ENCODE data around the gene STAMBP. TPM values are rescaled to one million over a fixed set of nuclear protein-coding genes. Genes with fewer than 3 reads are reported as not detected.

The STAMBP gene
- total and polyA plus RNA-seq, 8 donors: 9.8 to 24.4 (median 13.2) TPM

DNA sequence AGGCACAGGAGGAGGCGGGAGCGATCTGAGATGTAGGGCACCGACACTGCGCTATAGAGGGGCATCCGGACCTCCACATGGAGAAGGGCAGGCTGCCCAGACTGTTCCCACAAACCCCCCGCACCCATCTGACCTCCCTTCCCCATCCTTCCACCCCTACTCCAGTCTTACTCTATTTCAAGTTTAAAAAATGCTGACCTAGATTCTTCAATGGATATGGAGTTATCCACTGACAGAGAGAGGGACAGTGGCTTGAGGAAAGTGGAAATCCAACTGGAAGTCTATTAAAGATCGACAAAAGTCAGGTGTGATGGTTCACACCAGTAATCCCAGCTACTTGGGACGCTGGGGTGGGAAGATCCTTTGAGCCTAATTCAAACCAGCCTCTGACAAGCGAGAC lies 92.8 kb downstream of the STAMBP start:
- no peak overlapping the region for H3K4me3 ChIP-seq
- no peaks in the 10 kb centered on the region for H3K27me3 ChIP-seq
- 78 to 81% methylated on average over 9 of the region's 9 CpGs for WGBS, 2 donors
- no peak for FAIRE-seq
- DNase-seq: no peak
- no peaks in the 10 kb centered on the region for H3K36me3 ChIP-seq
- ATAC-seq: no peak
- H3K4me1 ChIP-seq: peaks cover 0 to 5% (median 0%) of the 10 kb centered on the region in 3 donors
- H3K9me3 ChIP-seq: no peaks in the 10 kb centered on the region
- TF ChIP-seq, protein P1, sequence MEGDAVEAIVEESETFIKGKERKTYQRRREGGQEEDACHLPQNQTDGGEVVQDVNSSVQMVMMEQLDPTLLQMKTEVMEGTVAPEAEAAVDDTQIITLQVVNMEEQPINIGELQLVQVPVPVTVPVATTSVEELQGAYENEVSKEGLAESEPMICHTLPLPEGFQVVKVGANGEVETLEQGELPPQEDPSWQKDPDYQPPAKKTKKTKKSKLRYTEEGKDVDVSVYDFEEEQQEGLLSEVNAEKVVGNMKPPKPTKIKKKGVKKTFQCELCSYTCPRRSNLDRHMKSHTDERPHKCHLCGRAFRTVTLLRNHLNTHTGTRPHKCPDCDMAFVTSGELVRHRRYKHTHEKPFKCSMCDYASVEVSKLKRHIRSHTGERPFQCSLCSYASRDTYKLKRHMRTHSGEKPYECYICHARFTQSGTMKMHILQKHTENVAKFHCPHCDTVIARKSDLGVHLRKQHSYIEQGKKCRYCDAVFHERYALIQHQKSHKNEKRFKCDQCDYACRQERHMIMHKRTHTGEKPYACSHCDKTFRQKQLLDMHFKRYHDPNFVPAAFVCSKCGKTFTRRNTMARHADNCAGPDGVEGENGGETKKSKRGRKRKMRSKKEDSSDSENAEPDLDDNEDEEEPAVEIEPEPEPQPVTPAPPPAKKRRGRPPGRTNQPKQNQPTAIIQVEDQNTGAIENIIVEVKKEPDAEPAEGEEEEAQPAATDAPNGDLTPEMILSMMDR (IDR thresholded peaks at IDR 0.05): no peak
- intact Hi-C loops (cut with DNase I): no loop called here
- no peak overlapping the region for H3K27ac ChIP-seq

DNA sequence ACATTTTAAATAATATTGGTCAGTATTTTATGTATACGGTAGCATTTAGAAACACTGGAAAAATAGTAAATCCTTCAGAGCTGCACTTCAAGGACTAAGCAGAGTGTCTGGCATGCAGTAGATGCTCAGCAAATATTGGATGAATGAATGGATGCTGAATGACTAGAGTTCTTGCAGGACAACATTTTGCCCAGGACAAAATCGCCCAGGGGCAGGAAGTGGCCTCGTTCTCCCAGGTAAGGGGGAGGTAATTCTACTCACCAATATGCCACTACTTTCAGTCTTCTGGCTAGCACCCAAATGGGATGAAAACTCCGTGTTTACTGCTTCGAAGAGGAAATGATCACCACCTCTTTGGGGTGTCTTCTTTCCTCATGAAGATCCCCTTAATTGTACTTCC lies 93.9 kb downstream of the STAMBP start:
- TF ChIP-seq, protein P1 (IDR thresholded peaks at IDR 0.05): no peak
- WGBS, 2 donors: 35 to 49% methylated on average over 5 of the region's 5 CpGs
- H3K27ac ChIP-seq: no peak overlapping the region
- FAIRE-seq (no peak), ATAC-seq (no peak), DNase-seq (no peak)
- intact Hi-C loops (cut with DNase I): no loop called here
- H3K27me3 ChIP-seq: no peaks in the 10 kb centered on the region
- no peaks in the 10 kb centered on the region for H3K9me3 ChIP-seq
- no peaks in the 10 kb centered on the region for H3K36me3 ChIP-seq
- no peak overlapping the region for H3K4me3 ChIP-seq
- peaks cover 5 to 10% (median 5%) of the 10 kb centered on the region in 3 donors for H3K4me1 ChIP-seq

Other genes with a start within 250 kb of the STAMBP start
- gene NAT8, start 186.5 kb upstream of the STAMBP start, total RNA-seq: not detected
- under 1 TPM in 1 of 2 donors, not detected in 1; 0.09 TPM for gene NAT8, start 186.5 kb upstream of the STAMBP start, polyA plus RNA-seq
- 10 to 100 TPM; 10.1 to 14.6 (median 11.7) TPM for gene TPRKB, start 91.6 kb upstream of the STAMBP start, total RNA-seq
- gene TPRKB, start 91.6 kb upstream of the STAMBP start, polyA plus RNA-seq: 10 to 100 TPM; 30.6 to 31.0 TPM
- 10 to 100 TPM in 1 of 6 donors, 1 to 10 TPM in 5; 4.7 to 12.1 (median 6.8) TPM for gene DUSP11, start 48.9 kb upstream of the STAMBP start, total RNA-seq
- gene DUSP11, start 48.9 kb upstream of the STAMBP start, polyA plus RNA-seq: 10 to 100 TPM in 1 of 2 donors, 1 to 10 TPM in 1; 7.3 to 11.7 TPM
- gene C2orf78, start 44.8 kb upstream of the STAMBP start, total RNA-seq: not detected
- not detected for gene C2orf78, start 44.8 kb upstream of the STAMBP start, polyA plus RNA-seq
- 1 to 10 TPM in 3 of 6 donors, under 1 TPM in 3; 0.28 to 2.2 (median 0.91) TPM for gene ACTG2, start 64.0 kb downstream of the STAMBP start, total RNA-seq
- 10 to 100 TPM in 1 of 2 donors, 1 to 10 TPM in 1; 9.9 to 76.3 TPM for gene ACTG2, start 64.0 kb downstream of the STAMBP start, polyA plus RNA-seq
- 10 to 100 TPM; 13.1 to 19.3 (median 15.2) TPM for gene DGUOK, start 97.9 kb downstream of the STAMBP start, total RNA-seq
- gene DGUOK, start 97.9 kb downstream of the STAMBP start, polyA plus RNA-seq: 10 to 100 TPM; 30.6 to 47.0 TPM
- gene TET3, start 155.9 kb downstream of the STAMBP start, total RNA-seq: 1 to 10 TPM; 4.1 to 8.6 (median 4.8) TPM
- gene TET3, start 155.9 kb downstream of the STAMBP start, polyA plus RNA-seq: 1 to 10 TPM; 1.5 to 4.4 TPM

Data from pancreas (tissue), 10 donors.